GM19468 (cell line): ENCODE results near the gene ANKRD52.

Experiments used
- ATAC-seq: cut with Tn5 transposase; IDR thresholded peaks from one replicate; pipeline ENCODE4 v1.9.1; 2021; ENCODE audit warnings: mild to moderate bottlenecking, moderate library complexity, moderate number of reproducible peaks; ENCODE audit not compliant: unreplicated experiment; ENCODE audit errors: extremely low read depth

The ANKRD52 gene

GRCh38 chr12:56188131-56188777 lies 69.9 kb downstream of the ANKRD52 start:
- ATAC-seq: no peak
